Mesenchymal stem cell (in vitro differentiated cells and primary cell): Measurements from ENCODE around the gene DPP9.
"Not testable (repeated sequence)": the region's sequence is repeated elsewhere in the genome, so short reads cannot be mapped to it uniquely, and the experiment has no call there.

ENCODE experiments used
- DNase-seq: peaks from one replicate; pipeline ENCODE4 v3.0.0-alpha.2; 2013
- H2AFZ ChIP-seq: one replicate; pipeline ENCODE4 v1.6.1; 2013; ENCODE audit warnings: low read depth, mild to moderate bottlenecking, control low read depth, inconsistent platforms, low read length, moderate library complexity
- H2AK5ac ChIP-seq: 2 replicates; pipeline ENCODE4 v1.6.1; 2013; ENCODE audit warnings: low read length, moderate library complexity, mild to moderate bottlenecking, inconsistent platforms; ENCODE audit not compliant: severe bottlenecking
- H2BK120ac ChIP-seq: one replicate; pipeline ENCODE4 v1.6.1; 2013; ENCODE audit warnings: low read depth, mild to moderate bottlenecking, inconsistent platforms, low read length, moderate library complexity
- H2BK12ac ChIP-seq, 2 experiments: one replicate each; pipeline ENCODE4 v1.6.1; 2013; ENCODE audit warnings: inconsistent platforms in 2 of 2, low read length in 2 of 2, mild to moderate bottlenecking in 2 of 2, moderate library complexity in 2 of 2, control low read depth in 1 of 2
- H2BK15ac ChIP-seq: one replicate; pipeline ENCODE4 v1.6.1; 2013; ENCODE audit warnings: mild to moderate bottlenecking, low read depth, inconsistent platforms; ENCODE audit not compliant: poor library complexity, severe bottlenecking
- H2BK5ac ChIP-seq: 2 replicates; pipeline ENCODE4 v1.6.1; 2013; ENCODE audit warnings: low read depth, mild to moderate bottlenecking, low read length, control low read depth, inconsistent platforms; ENCODE audit not compliant: poor library complexity, severe bottlenecking
- H3K14ac ChIP-seq, 2 experiments: one replicate each; pipeline ENCODE4 v1.6.1; 2013; ENCODE audit warnings: inconsistent platforms in 2 of 2, low read length in 2 of 2, control low read depth in 1 of 2, mild to moderate bottlenecking in 1 of 2, moderate library complexity in 1 of 2
- H3K18ac ChIP-seq, 2 experiments: one replicate each; pipeline ENCODE4 v1.6.1; 2013; ENCODE audit warnings: inconsistent platforms in 2 of 2, low read length in 2 of 2, control low read depth in 1 of 2, low read depth in 1 of 2, mild to moderate bottlenecking in 1 of 2
- H3K23ac ChIP-seq, 2 experiments: one replicate each; pipeline ENCODE4 v1.6.1; 2013; ENCODE audit warnings: inconsistent platforms in 2 of 2, low read length in 2 of 2, mild to moderate bottlenecking in 2 of 2, moderate library complexity in 2 of 2, control low read depth in 1 of 2
- H3K27ac ChIP-seq: 2 replicates; pipeline ENCODE4 v1.5.1; 2013; ENCODE audit warnings: mild to moderate bottlenecking, moderate library complexity, low read length, control low read depth, inconsistent platforms; ENCODE audit not compliant: poor library complexity, severe bottlenecking
- H3K27me3 ChIP-seq, 2 experiments: 2 replicates each; pipeline versions ENCODE4 v1.6.1 to v1.7.0; 2013; ENCODE audit warnings: low read length in 2 of 2, mild to moderate bottlenecking in 2 of 2, moderate library complexity in 2 of 2, control low read depth in 1 of 2, inconsistent platforms in 1 of 2; ENCODE audit not compliant: control insufficient read depth in 1 of 2, insufficient read depth in 1 of 2
- H3K36me3 ChIP-seq, 2 experiments: 2 replicates each; pipeline versions ENCODE4 v1.6.1 to v1.7.0; 2013; ENCODE audit warnings: low read length in 2 of 2, control low read depth in 1 of 2, inconsistent platforms in 1 of 2, low read depth in 1 of 2, mild to moderate bottlenecking in 1 of 2; ENCODE audit not compliant: insufficient read depth in 2 of 2, control insufficient read depth in 1 of 2
- H3K4ac ChIP-seq, 2 experiments: one replicate each; pipeline ENCODE4 v1.6.1; 2013; ENCODE audit warnings: inconsistent platforms in 2 of 2, low read length in 2 of 2, mild to moderate bottlenecking in 2 of 2, moderate library complexity in 2 of 2, control low read depth in 1 of 2, low read depth in 1 of 2
- H3K4me1 ChIP-seq: 2 replicates; pipeline ENCODE4 v1.6.1; 2013; ENCODE audit warnings: low read depth, low read length, control low read depth; ENCODE audit not compliant: control insufficient read depth, insufficient read depth
- H3K4me2 ChIP-seq: 2 replicates; pipeline ENCODE4 v1.6.1; 2013; ENCODE audit warnings: low read length, mild to moderate bottlenecking, inconsistent platforms; ENCODE audit not compliant: poor library complexity, severe bottlenecking
- H3K4me3 ChIP-seq, 2 experiments: 2 replicates each; pipeline versions ENCODE4 v1.5.1 to v1.7.0; 2013; ENCODE audit warnings: low read length in 2 of 2, mild to moderate bottlenecking in 2 of 2, control low read depth in 1 of 2, low read depth in 1 of 2; ENCODE audit not compliant: insufficient read depth in 1 of 2
- H3K79me1 ChIP-seq: replicated peaks from 2 replicates; pipeline ENCODE4 v1.6.1; 2013; ENCODE audit warnings: mild to moderate bottlenecking, control low read depth, low read length, inconsistent platforms; ENCODE audit not compliant: poor library complexity, severe bottlenecking
- H3K9ac ChIP-seq: 2 replicates; pipeline ENCODE4 v1.7.0; 2013; ENCODE audit warnings: mild to moderate bottlenecking, low read length, moderate library complexity
- H3K9me3 ChIP-seq: 2 replicates; pipeline ENCODE4 v1.7.0; 2013; ENCODE audit warnings: mild to moderate bottlenecking, low read length; ENCODE audit not compliant: control insufficient read depth
- H4K8ac ChIP-seq: one replicate; pipeline ENCODE4 v1.6.1; 2013; ENCODE audit warnings: inconsistent platforms, mild to moderate bottlenecking, low read length, moderate library complexity
- H4K91ac ChIP-seq: one replicate; pipeline ENCODE4 v1.6.1; 2013; ENCODE audit warnings: mild to moderate bottlenecking, low read length, inconsistent platforms
- WGBS: methylation state at CpG from one replicate; pipeline ENCODE4 v1.1.7; 2013; ENCODE audit warnings: mixed read lengths; 5-methylcytosine and 5-hydroxymethylcytosine counted together

Gene DPP9

DNA sequence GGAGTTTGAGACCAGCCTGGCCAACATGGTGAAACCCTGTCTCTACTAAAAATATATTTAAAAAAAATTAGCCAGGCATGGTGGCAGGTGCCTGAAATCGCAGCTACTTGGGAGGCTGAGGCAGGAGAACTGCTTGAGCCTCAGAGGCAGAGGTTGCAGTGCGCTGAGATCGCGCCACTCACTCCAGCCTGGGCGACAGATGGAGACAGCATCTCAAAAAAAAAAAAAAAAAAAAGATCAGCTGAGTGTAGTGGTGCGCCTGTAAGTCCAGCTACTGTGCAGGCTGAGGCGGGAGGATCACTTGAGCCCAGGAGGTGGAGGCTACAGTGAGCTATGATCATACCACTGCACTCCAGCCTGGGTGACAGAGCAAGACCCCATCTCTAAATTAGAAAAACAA, 43.6 kb downstream of the DPP9 start:
- H2AFZ ChIP-seq, H3K4me1 ChIP-seq, H3K14ac ChIP-seq, H2BK12ac ChIP-seq, H3K9me3 ChIP-seq, H4K91ac ChIP-seq, H3K4me2 ChIP-seq, H2AK5ac ChIP-seq, DNase-seq, H4K8ac ChIP-seq, H3K27ac ChIP-seq, H3K27me3 ChIP-seq, H2BK120ac ChIP-seq, H3K4ac ChIP-seq, H2BK15ac ChIP-seq, H3K4me3 ChIP-seq, H3K18ac ChIP-seq, H2BK5ac ChIP-seq, H3K23ac ChIP-seq, H3K9ac ChIP-seq: not testable (repeated sequence)
- 98% methylated on average over 4 of the region's 7 CpGs for WGBS
- Histone ChIP-seq H3K36me3 (peaks cover 68 to 88% of the 10 kb centered on the region in 2 experiments), H3K79me1 (peaks cover 31% of the 10 kb centered on the region)

DNA sequence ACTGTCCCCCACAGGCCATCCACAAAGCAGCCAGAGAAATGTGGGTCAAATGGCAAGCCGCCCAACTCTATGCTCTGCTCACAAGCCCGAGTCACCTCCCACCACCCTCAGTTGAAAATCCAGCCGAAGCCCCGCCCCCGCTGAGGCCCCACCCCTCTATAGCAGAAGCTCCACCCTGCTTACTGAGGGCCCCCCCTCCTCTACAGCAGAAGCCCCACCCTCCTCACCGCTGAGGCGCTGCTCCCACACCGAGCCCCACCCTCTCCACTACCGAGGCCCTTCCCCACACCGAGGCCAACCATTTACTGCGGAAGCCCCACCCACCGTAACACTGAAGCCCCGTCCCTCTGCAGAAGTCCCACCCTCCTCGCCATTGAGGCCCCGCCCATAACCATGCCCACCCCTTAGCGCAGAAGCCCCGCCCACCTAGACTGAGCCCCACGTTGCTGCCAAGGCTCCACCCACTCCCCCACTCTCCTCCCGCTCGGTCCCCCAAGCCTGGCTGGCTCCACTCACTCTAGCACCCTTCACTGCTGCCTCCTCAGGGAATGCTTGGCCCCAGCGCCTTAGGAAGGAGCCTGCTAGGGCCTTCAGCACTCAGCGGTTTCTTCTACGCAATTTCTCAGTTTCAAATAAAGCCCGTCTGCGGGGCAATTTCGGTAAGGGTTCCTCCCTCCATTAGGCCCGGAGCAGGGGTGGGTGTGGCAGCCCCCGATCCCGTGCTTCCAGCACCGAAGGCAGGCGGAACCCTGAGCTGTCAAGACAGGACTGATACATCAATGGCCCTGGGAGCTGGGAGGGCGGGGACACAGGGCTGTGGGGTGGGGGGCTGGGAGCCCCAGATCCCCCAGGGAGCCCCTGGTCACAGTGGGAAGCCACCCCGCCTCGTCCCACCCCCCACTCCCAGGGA, 44.5 kb downstream of the DPP9 start:
- Histone ChIP-seq H2BK120ac (no peak overlapping the region), H3K4me2 (no peak overlapping the region), H4K91ac (no peak overlapping the region), H3K79me1 (peaks cover 28% of the 10 kb centered on the region), H3K23ac (no peak overlapping the region), H2AFZ (no peak overlapping the region), H2BK5ac (no peak overlapping the region), H3K4me1 (peaks cover 13% of the 10 kb centered on the region), H2AK5ac (no peak overlapping the region), H3K4me3 (no peak overlapping the region), H3K9me3 (no peaks in the 10 kb centered on the region), H3K27me3 (no peaks in the 10 kb centered on the region), H3K36me3 (peaks cover 60 to 88% of the 10 kb centered on the region in 2 experiments), H2BK12ac (no peak overlapping the region), H2BK15ac (no peak overlapping the region), H3K9ac (no peak overlapping the region), H3K4ac (no peak overlapping the region), H3K27ac (no peak overlapping the region), H3K18ac (no peak overlapping the region), H3K14ac (no peak overlapping the region), H4K8ac (no peak overlapping the region)
- peak; percentile 18 for DNase-seq
- 80% methylated on average over 29 of the region's 34 CpGs for WGBS

DNA sequence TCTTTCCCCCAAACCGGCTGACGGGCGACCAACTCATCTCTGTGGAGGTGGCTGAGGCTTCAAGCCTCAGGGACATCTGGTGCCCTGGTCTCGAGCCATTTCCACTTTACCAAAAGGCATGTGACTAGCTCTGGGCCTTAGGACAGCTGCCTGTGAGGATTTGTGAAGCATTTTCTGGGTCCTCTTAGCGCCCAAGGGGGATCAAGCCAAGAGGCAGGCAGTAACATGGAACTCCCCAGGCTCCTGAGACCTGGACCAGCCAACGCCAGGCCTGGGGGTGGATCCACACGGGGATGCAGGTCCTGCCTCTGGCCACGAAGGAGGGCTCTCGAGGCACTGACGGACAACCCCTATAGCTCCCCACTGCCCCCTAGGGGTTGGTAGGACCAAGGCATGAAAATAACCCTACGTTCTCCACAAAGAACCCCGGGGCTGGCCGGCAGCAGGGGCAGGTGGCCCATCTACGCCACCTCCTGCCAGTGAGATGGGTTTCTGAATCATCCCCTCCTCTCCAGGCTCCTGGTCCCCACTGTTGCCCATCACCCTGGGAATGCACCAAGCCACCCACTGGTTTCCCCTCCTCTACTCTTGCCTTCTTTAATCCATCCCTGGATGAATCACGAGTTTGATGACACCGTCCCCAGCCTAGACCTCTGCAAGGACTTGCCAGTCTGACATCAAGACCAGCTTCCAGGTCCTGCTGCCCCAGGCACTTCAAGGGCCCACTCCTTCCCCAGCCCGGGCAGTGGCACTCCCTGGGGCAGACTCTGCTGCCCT, 46.5 kb downstream of the DPP9 start:
- H3K23ac ChIP-seq = no peak overlapping the region
- H3K27ac ChIP-seq = no peak overlapping the region
- no peak overlapping the region for H3K4me3 ChIP-seq
- H3K4me2 ChIP-seq = no peak overlapping the region
- H2BK15ac ChIP-seq = no peak overlapping the region
- peaks cover 16% of the 10 kb centered on the region for H3K4me1 ChIP-seq
- H3K4ac ChIP-seq = no peak overlapping the region
- H3K79me1 ChIP-seq = peaks cover 22% of the 10 kb centered on the region
- no peak overlapping the region for H3K14ac ChIP-seq
- peaks cover 46 to 69% of the 10 kb centered on the region in 2 experiments for H3K36me3 ChIP-seq
- no peaks in the 10 kb centered on the region for H3K9me3 ChIP-seq
- H2BK5ac ChIP-seq = no peak overlapping the region
- WGBS = 82% methylated on average over 17 of the region's 17 CpGs
- no peak overlapping the region for H4K91ac ChIP-seq
- H3K18ac ChIP-seq = no peak overlapping the region
- no peaks in the 10 kb centered on the region for H3K27me3 ChIP-seq
- H3K9ac ChIP-seq = no peak overlapping the region
- no peak overlapping the region for H2BK12ac ChIP-seq
- no peak overlapping the region for H2BK120ac ChIP-seq
- H2AFZ ChIP-seq = no peak overlapping the region
- H2AK5ac ChIP-seq = no peak overlapping the region
- peak; percentile 40 for DNase-seq
- H4K8ac ChIP-seq = no peak overlapping the region

DNA sequence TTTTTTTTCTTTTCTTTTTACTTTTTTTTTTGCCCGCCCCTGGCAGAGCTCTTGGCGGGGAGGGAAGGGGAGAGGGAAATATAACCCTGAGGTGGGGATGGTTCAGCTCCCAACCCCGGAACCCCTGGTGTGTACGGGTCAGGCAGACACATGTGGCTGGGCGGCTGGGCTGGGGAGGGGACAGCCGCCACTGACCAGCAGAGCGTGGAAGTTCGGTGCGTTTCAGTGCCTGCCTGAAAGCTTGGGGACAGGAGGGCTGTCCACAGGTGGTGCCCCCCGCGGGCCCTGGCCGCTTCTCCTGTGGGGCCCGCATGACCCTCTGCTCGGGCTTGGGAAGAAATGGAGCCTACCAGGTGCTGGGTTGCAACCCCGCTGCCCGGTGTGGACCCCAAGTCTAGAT, 48.3 kb downstream of the DPP9 start:
- no peak overlapping the region for H3K23ac ChIP-seq
- H3K27ac ChIP-seq = no peak overlapping the region
- H3K9me3 ChIP-seq = no peaks in the 10 kb centered on the region
- H3K79me1 ChIP-seq = peaks cover 20% of the 10 kb centered on the region
- no peak overlapping the region for H3K4me2 ChIP-seq
- no peak overlapping the region for H3K18ac ChIP-seq
- no peaks in the 10 kb centered on the region for H3K27me3 ChIP-seq
- no peak overlapping the region for H2BK12ac ChIP-seq
- no peak overlapping the region for H3K4ac ChIP-seq
- H4K8ac ChIP-seq = no peak overlapping the region
- H4K91ac ChIP-seq = no peak overlapping the region
- DNase-seq = no peak
- H2BK5ac ChIP-seq = no peak overlapping the region
- no peak overlapping the region for H3K9ac ChIP-seq
- no peak overlapping the region for H3K14ac ChIP-seq
- H2AFZ ChIP-seq = no peak overlapping the region
- no peak overlapping the region for H3K4me3 ChIP-seq
- H3K4me1 ChIP-seq = peaks cover 20% of the 10 kb centered on the region
- H3K36me3 ChIP-seq = peaks cover 35 to 56% of the 10 kb centered on the region in 2 experiments
- H2BK120ac ChIP-seq = no peak overlapping the region
- H2AK5ac ChIP-seq = no peak overlapping the region
- 92% methylated on average over 14 of the region's 16 CpGs for WGBS
- H2BK15ac ChIP-seq = no peak overlapping the region
